GM12873 (cell line): ENCODE measurements around the gene LY6G6F.

Source experiments
- TF ChIP-seq, protein P1 (sequence below): IDR thresholded peaks from 2 replicates; pipeline ENCODE4 v1.5.1; 2012; ENCODE audit warnings: low read depth, mild to moderate bottlenecking, moderate library complexity, low read length, control low read depth; ENCODE audit not compliant: insufficient read depth; ENCODE audit errors: missing control alignments

LY6G6F gene

DNA sequence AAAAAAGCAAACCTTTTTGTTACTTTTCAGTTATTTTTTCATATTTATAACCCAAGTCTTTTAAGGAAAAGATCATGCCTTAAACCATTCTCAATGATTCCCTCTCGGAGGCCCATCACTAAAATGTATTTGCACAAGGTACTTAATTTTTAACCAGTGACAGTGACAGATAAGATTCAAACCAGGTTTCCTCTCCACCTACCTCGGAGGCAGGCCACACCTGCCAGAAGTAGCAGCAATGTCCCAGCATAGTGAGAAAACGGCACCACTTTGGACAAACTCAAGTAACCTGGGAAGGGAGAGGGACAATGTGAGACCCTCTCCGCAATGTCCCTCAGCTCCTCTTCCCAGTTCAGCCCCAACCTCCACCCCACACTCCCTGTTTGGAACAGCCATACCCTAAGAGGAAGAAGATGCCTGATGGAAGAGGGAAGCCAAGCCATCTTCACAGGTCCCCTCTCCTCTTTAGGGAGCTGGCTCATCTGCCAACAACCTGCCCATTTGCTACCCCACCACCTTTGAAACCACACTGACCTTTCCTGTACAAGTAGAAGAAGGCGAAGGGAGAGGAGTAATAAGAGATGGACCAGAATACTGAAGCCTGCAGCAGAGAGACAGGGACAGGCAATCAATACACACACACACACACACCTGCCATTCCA is 5.8 kb upstream of the LY6G6F start:
- TF ChIP-seq, protein P1, sequence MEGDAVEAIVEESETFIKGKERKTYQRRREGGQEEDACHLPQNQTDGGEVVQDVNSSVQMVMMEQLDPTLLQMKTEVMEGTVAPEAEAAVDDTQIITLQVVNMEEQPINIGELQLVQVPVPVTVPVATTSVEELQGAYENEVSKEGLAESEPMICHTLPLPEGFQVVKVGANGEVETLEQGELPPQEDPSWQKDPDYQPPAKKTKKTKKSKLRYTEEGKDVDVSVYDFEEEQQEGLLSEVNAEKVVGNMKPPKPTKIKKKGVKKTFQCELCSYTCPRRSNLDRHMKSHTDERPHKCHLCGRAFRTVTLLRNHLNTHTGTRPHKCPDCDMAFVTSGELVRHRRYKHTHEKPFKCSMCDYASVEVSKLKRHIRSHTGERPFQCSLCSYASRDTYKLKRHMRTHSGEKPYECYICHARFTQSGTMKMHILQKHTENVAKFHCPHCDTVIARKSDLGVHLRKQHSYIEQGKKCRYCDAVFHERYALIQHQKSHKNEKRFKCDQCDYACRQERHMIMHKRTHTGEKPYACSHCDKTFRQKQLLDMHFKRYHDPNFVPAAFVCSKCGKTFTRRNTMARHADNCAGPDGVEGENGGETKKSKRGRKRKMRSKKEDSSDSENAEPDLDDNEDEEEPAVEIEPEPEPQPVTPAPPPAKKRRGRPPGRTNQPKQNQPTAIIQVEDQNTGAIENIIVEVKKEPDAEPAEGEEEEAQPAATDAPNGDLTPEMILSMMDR, result no peak

DNA sequence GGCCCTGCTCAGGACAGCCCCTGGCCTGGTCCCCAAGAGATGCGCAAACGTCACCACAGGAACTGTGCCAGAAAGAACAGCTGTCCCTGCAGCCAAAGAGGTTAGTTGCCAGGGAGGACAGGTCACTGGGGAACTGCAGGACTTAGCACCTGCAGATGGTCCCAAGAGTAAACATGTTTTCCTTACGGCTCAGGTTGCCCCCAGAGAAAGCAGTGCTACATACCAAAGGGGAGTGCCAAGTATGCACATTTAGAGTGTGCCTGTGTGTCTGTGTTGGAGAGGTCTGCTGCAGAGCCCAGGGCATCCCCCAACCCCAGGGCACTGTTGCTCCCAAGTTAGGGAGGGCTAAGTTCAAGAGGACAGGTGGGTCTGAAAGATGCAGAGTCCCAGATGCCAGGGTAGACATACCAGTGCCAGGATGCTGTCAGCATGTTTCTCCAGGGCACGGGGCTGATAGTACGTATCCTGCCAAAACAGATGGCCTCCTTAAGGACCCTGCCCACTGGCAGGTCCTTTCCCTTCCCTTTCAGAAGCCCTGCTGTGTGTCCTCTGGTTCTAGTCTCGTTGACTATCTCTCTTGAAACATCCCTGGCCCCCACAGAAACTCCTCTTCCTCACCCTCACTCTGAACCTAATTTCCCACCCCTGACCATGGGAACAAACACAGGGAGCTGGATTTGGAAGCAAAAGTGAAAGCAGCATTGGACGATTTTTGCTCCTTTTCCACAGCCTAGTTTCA is 4.8 kb upstream of the LY6G6F start:
- TF ChIP-seq, protein P1, result no peak

GRCh38 chr6:31702405-31702818 is 4.3 kb upstream of the LY6G6F start:
- TF ChIP-seq, protein P1, result no peak

GRCh38 chr6:31702819-31703716 is 3.6 kb upstream of the LY6G6F start, which contains the start of gene ABHD16A:
Gene ABHD16A, minus strand, starts transcription at chr6:31703324. Its CDS starts 43 bp downstream, at chr6:31703281.
- TF ChIP-seq, protein P1, result no peak

GRCh38 chr6:31705931-31706330 is 735 bp upstream of the LY6G6F start:
- TF ChIP-seq, protein P1, result no peak

- TF ChIP-seq, protein P1, result no peak
Measured at GRCh38 chr6:31707701-31708100, 1.0 kb downstream of the LY6G6F start.

- TF ChIP-seq, protein P1, result no peak
Measured at GRCh38 chr6:31708224-31708623, 1.6 kb downstream of the LY6G6F start.
